ENCODE results near the gene DUSP28. TPM values are rescaled to one million over a fixed set of nuclear protein-coding genes. Genes with fewer than 3 reads are reported as not detected.
A peak's percentile ranks its signal among the peaks of the same experiment; 100 is the strongest.

The DUSP28 gene
- total RNA-seq, 4 donors from 2014 or later: 7.6 to 18.3 (median 13.2) TPM

GRCh38 chr2:240589375-240589774 is 29.2 kb downstream of the DUSP28 start:
- in situ Hi-C loops (cut with MboI; ENCODE audit: low sequenced_read_pairs in 4 of 4) (no loop called here), intact Hi-C loops (cut with DNase I; ENCODE audit: low total_unique reads) (loop anchor here (5.0 to 10.0 kb wide), 4 partner anchors 245 to 1045 kb away; partner anchors contain the start of genes ATG4B, NDUFA10, SNED1 and THAP4)
- peaks cover 26 to 29% of the 10 kb centered on the region in 2 donors for H3K4me1 ChIP-seq
- no peak for TF ChIP-seq POLR2A (IDR thresholded peaks at IDR 0.05)
- TF ChIP-seq CTCF (IDR thresholded peaks at IDR 0.05 in 4 of 5, conservative IDR thresholded peaks at IDR 0.05 in 1 of 5): no peak
- no peaks in the 10 kb centered on the region for H3K9me3 ChIP-seq
- ATAC-seq (no peak), DNase-seq (no peak)
- H3K27me3 ChIP-seq: no peaks in the 10 kb centered on the region
- peaks cover 0 to 12% of the 10 kb centered on the region in 2 donors for H3K36me3 ChIP-seq
- no peak overlapping the region for H3K27ac ChIP-seq
- no peak overlapping the region for H3K4me3 ChIP-seq

GRCh38 chr2:240589850-240590525 is 29.8 kb downstream of the DUSP28 start:
- TF ChIP-seq POLR2A (IDR thresholded peaks at IDR 0.05) (no peak), CTCF (IDR thresholded peaks at IDR 0.05 in 4 of 5, conservative IDR thresholded peaks at IDR 0.05 in 1 of 5) (no peak)
- ATAC-seq: no peak
- peak in 1 of 2 donors; percentile 4 for DNase-seq
- in situ Hi-C loops (cut with MboI; ENCODE audit: low sequenced_read_pairs in 4 of 4) (no loop called here), intact Hi-C loops (cut with DNase I; ENCODE audit: low total_unique reads) (loop anchor here (5.0 to 10.0 kb wide), 4 partner anchors 245 to 1045 kb away; partner anchors contain the start of genes ATG4B, NDUFA10, SNED1 and THAP4)
- Histone ChIP-seq H3K36me3 (peaks cover 0 to 12% of the 10 kb centered on the region in 2 donors), H3K4me3 (no peak overlapping the region), H3K27me3 (no peaks in the 10 kb centered on the region), H3K4me1 (peaks cover 20 to 22% of the 10 kb centered on the region in 2 donors), H3K9me3 (no peaks in the 10 kb centered on the region), H3K27ac (no peak overlapping the region)

GRCh38 chr2:240590681-240591111 is 30.5 kb downstream of the DUSP28 start:
- ATAC-seq: no peak
- Histone ChIP-seq H3K4me3 (no peak overlapping the region), H3K9me3 (no peaks in the 10 kb centered on the region), H3K4me1 (peaks cover 17 to 18% of the 10 kb centered on the region in 2 donors), H3K36me3 (peaks cover 0 to 12% of the 10 kb centered on the region in 2 donors), H3K27ac (no peak overlapping the region), H3K27me3 (no peaks in the 10 kb centered on the region)
- in situ Hi-C loops (cut with MboI; ENCODE audit: low sequenced_read_pairs in 4 of 4) (no loop called here), intact Hi-C loops (cut with DNase I; ENCODE audit: low total_unique reads) (no loop called here)
- TF ChIP-seq POLR2A (IDR thresholded peaks at IDR 0.05): no peak
- no peak for TF ChIP-seq CTCF (IDR thresholded peaks at IDR 0.05 in 4 of 5, conservative IDR thresholded peaks at IDR 0.05 in 1 of 5)
- DNase-seq: peak in 1 of 2 donors; percentile 6

- peak in 1 of 2 donors; percentile 2 for DNase-seq
- TF ChIP-seq POLR2A (IDR thresholded peaks at IDR 0.05) (no peak), CTCF (IDR thresholded peaks at IDR 0.05 in 4 of 5, conservative IDR thresholded peaks at IDR 0.05 in 1 of 5) (no peak)
- in situ Hi-C loops (cut with MboI; ENCODE audit: low sequenced_read_pairs in 4 of 4): no loop called here
- Histone ChIP-seq H3K27me3 (no peaks in the 10 kb centered on the region), H3K9me3 (no peaks in the 10 kb centered on the region), H3K4me3 (no peak overlapping the region), H3K4me1 (peaks cover 22 to 24% of the 10 kb centered on the region in 2 donors), H3K36me3 (peaks cover 0 to 12% of the 10 kb centered on the region in 2 donors), H3K27ac (no peak overlapping the region)
- no peak for ATAC-seq
- intact Hi-C loops (cut with DNase I; ENCODE audit: low total_unique reads): no loop called here
These were observed 31.1 kb downstream of the DUSP28 start for GRCh38 chr2:240591226-240591625.

Measured in gastrocnemius medialis (tissue), 4 donors.